GM23248 (cell line): ENCODE data around the gene OPCML.

ENCODE experiments used
- EZH2 ChIP-seq: fragments of 200-600 bp; sonication (generic); IDR thresholded peaks from 2 replicates; pipeline ENCODE4 v1.6.1; 2018; ENCODE audit warnings: antibody characterized with exemption, mild to moderate bottlenecking; ENCODE audit not compliant: insufficient read depth, poor library complexity, severe bottlenecking
- EZH2phosphoT487 ChIP-seq: fragments of 200-600 bp; sonication (generic); IDR thresholded peaks from 2 replicates; pipeline ENCODE4 v1.6.1; 2018; ENCODE audit warnings: antibody characterized with exemption, moderate library complexity, mild to moderate bottlenecking, low read depth; ENCODE audit not compliant: insufficient read depth

- TF ChIP-seq EZH2, result no peak
- no peak for TF ChIP-seq EZH2phosphoT487
Observed at GRCh38 chr11:132886335-132886734, 646.0 kb downstream of the OPCML start.
